ENCODE data around the gene TMEM258. TPM values are rescaled to one million over a fixed set of nuclear protein-coding genes. Genes with fewer than 3 reads are reported as not detected.

The TMEM258 gene
- 40.6 and 76.4 TPM in 2 replicates for total RNA-seq

GRCh38 chr11:61792310-61793082 is at the start of gene TMEM258, which contains the start of gene FEN1:
Gene TMEM258 (minus strand): TSS chr11:61792599. CDS start chr11:61792558, 41 bp downstream.
Gene FEN1 (plus strand): TSS chr11:61792911. CDS start chr11:61795362, 2,451 bp downstream.
- TF ChIP-seq CTCF (IDR thresholded peaks at IDR 0.05; ENCODE audit: insufficient read depth, low read depth, low read length): no peak
- peak; percentile 94 for DNase-seq (ENCODE audit: low read depth)
- peak within 1 kb of the TSS; percentile 95 for H3K4me3 ChIP-seq (ENCODE audit: low read depth, low read length)

- no peak for DNase-seq (ENCODE audit: low read depth)
- TF ChIP-seq CTCF (IDR thresholded peaks at IDR 0.05; ENCODE audit: insufficient read depth, low read depth, low read length): no peak
- no peak overlapping the region for H3K4me3 ChIP-seq (ENCODE audit: low read depth, low read length)
Observed at GRCh38 chr11:61841636-61842527, 49.5 kb upstream of the TMEM258 start.

GRCh38 chr11:61840371-61840770 is 48.0 kb upstream of the TMEM258 start:
- no peak overlapping the region for H3K4me3 ChIP-seq (ENCODE audit: low read depth, low read length)
- TF ChIP-seq CTCF (IDR thresholded peaks at IDR 0.05; ENCODE audit: insufficient read depth, low read depth, low read length): no peak

GRCh38 chr11:61839742-61840141 is 47.3 kb upstream of the TMEM258 start:
- no peak for TF ChIP-seq CTCF (IDR thresholded peaks at IDR 0.05; ENCODE audit: insufficient read depth, low read depth, low read length)
- H3K4me3 ChIP-seq (ENCODE audit: low read depth, low read length): no peak overlapping the region
- no peak for DNase-seq (ENCODE audit: low read depth)

More at GRCh38 chr11:61840371-61840770, 48.0 kb upstream of the TMEM258 start:
- DNase-seq (ENCODE audit: low read depth): no peak

GRCh38 chr11:61838921-61839320 is 46.5 kb upstream of the TMEM258 start:
- DNase-seq (ENCODE audit: low read depth): no peak
- H3K4me3 ChIP-seq (ENCODE audit: low read depth, low read length): no peak overlapping the region
- TF ChIP-seq CTCF (IDR thresholded peaks at IDR 0.05; ENCODE audit: insufficient read depth, low read depth, low read length): no peak

- DNase-seq (ENCODE audit: low read depth): no peak
- no peak overlapping the region for H3K4me3 ChIP-seq (ENCODE audit: low read depth, low read length)
- no peak for TF ChIP-seq CTCF (IDR thresholded peaks at IDR 0.05; ENCODE audit: insufficient read depth, low read depth, low read length)
Observed at GRCh38 chr11:61838501-61838900, 46.1 kb upstream of the TMEM258 start.

Measured in fibroblast of villous mesenchyme (primary cell).